ENCODE measurements around the gene RAPGEF1.
"Not testable (repeated sequence)": the region's sequence is repeated elsewhere in the genome, so short reads cannot be mapped to it uniquely, and the experiment has no call there.

Gene RAPGEF1

GRCh38 chr9:131759017-131759647 lies 19.3 kb upstream of the RAPGEF1 start:
- ATAC-seq = peak; percentile 63
- Mint-ChIP-seq H3K4me1 (peaks cover 21% of the 10 kb centered on the region), H3K36me3 (no peaks in the 10 kb centered on the region), H3K27ac (no peak overlapping the region), H3K9me3 (no peaks in the 10 kb centered on the region), H3K4me3 (no peak overlapping the region)
- no peak for DNase-seq (ENCODE audit: low spot score in 2 of 2)

- Mint-ChIP-seq H3K27ac (no peak overlapping the region), H3K4me1 (peaks cover 21% of the 10 kb centered on the region), H3K4me3 (no peak overlapping the region), H3K36me3 (no peaks in the 10 kb centered on the region), H3K9me3 (no peaks in the 10 kb centered on the region)
- ATAC-seq (peak; percentile 55), DNase-seq (ENCODE audit: low spot score in 2 of 2) (no peak)
These were observed 17.7 kb upstream of the RAPGEF1 start for GRCh38 chr9:131757549-131757948.

GRCh38 chr9:131755541-131756198 lies 15.8 kb upstream of the RAPGEF1 start:
- Mint-ChIP-seq H3K9me3 (no peaks in the 10 kb centered on the region), H3K4me3 (no peak overlapping the region), H3K27ac (no peak overlapping the region), H3K4me1 (peaks cover 21% of the 10 kb centered on the region), H3K36me3 (no peaks in the 10 kb centered on the region)
- DNase-seq (ENCODE audit: low spot score in 2 of 2) = peak; percentile 84 to 92
- ATAC-seq = peak; percentile 95

GRCh38 chr9:131754846-131755245 lies 15.0 kb upstream of the RAPGEF1 start:
- no peaks in the 10 kb centered on the region for H3K9me3 Mint-ChIP-seq
- H3K36me3 Mint-ChIP-seq = no peaks in the 10 kb centered on the region
- ATAC-seq (no peak), DNase-seq (ENCODE audit: low spot score in 2 of 2) (no peak)
- H3K4me3 Mint-ChIP-seq = no peak overlapping the region
- peaks cover 21% of the 10 kb centered on the region for H3K4me1 Mint-ChIP-seq
- H3K27ac Mint-ChIP-seq = no peak overlapping the region

- not testable (repeated sequence) for H3K4me3 Mint-ChIP-seq; DNase-seq (ENCODE audit: low spot score in 2 of 2); H3K9me3 Mint-ChIP-seq; ATAC-seq; H3K27ac Mint-ChIP-seq; H3K36me3 Mint-ChIP-seq
- H3K4me1 Mint-ChIP-seq = peaks cover 19% of the 10 kb centered on the region
These were observed 13.9 kb upstream of the RAPGEF1 start for GRCh38 chr9:131753751-131754150.

- no peak overlapping the region for H3K27ac Mint-ChIP-seq
- ATAC-seq = no peak
These were observed 12.5 kb upstream of the RAPGEF1 start for GRCh38 chr9:131752231-131752884.

GRCh38 chr9:131748411-131748955 lies 8.6 kb upstream of the RAPGEF1 start:
- Mint-ChIP-seq H3K27ac (no peak overlapping the region), H3K36me3 (no peaks in the 10 kb centered on the region), H3K9me3 (no peaks in the 10 kb centered on the region), H3K4me3 (no peak overlapping the region), H3K4me1 (peaks cover 18% of the 10 kb centered on the region)
- ATAC-seq (peak; percentile 45), DNase-seq (ENCODE audit: low spot score in 2 of 2) (no peak)

More at GRCh38 chr9:131752231-131752884, 12.5 kb upstream of the RAPGEF1 start:
- Mint-ChIP-seq H3K4me1 (peaks cover 9% of the 10 kb centered on the region), H3K36me3 (no peaks in the 10 kb centered on the region), H3K9me3 (no peaks in the 10 kb centered on the region), H3K4me3 (no peak overlapping the region)
- no peak for DNase-seq (ENCODE audit: low spot score in 2 of 2)

GRCh38 chr9:131747352-131747751 lies 7.5 kb upstream of the RAPGEF1 start:
- Mint-ChIP-seq H3K27ac (no peak overlapping the region), H3K4me1 (peaks cover 22% of the 10 kb centered on the region), H3K9me3 (no peaks in the 10 kb centered on the region), H3K4me3 (no peak overlapping the region), H3K36me3 (no peaks in the 10 kb centered on the region)
- no peak for DNase-seq (ENCODE audit: low spot score in 2 of 2)
- ATAC-seq = peak; percentile 65

GRCh38 chr9:131745610-131746009 lies 5.7 kb upstream of the RAPGEF1 start:
- Mint-ChIP-seq H3K9me3 (no peaks in the 10 kb centered on the region), H3K27ac (no peak overlapping the region), H3K4me3 (no peak overlapping the region), H3K36me3 (peaks cover 1% of the 10 kb centered on the region), H3K4me1 (peaks cover 24% of the 10 kb centered on the region)
- ATAC-seq (no peak), DNase-seq (ENCODE audit: low spot score in 2 of 2) (no peak)

GRCh38 chr9:131744720-131745201 lies 4.9 kb upstream of the RAPGEF1 start:
- peak overlapping the region; percentile 81 for H3K27ac Mint-ChIP-seq
- H3K4me3 Mint-ChIP-seq = peak overlapping the region; percentile 30
- peaks cover 7% of the 10 kb centered on the region for H3K36me3 Mint-ChIP-seq
- no peaks in the 10 kb centered on the region for H3K9me3 Mint-ChIP-seq
- DNase-seq (ENCODE audit: low spot score in 2 of 2) = no peak
- no peak for ATAC-seq
- H3K4me1 Mint-ChIP-seq = peaks cover 28% of the 10 kb centered on the region

GRCh38 chr9:131744171-131744719 lies 4.4 kb upstream of the RAPGEF1 start:
- ATAC-seq (no peak), DNase-seq (ENCODE audit: low spot score in 2 of 2) (no peak)
- Mint-ChIP-seq H3K36me3 (peaks cover 8% of the 10 kb centered on the region), H3K4me1 (peaks cover 28% of the 10 kb centered on the region), H3K27ac (peak overlapping the region; percentile 81), H3K4me3 (peak overlapping the region; percentile 30), H3K9me3 (no peaks in the 10 kb centered on the region)

- Mint-ChIP-seq H3K9me3 (no peaks in the 10 kb centered on the region), H3K4me1 (peaks cover 33% of the 10 kb centered on the region), H3K4me3 (no peak overlapping the region), H3K27ac (peak overlapping the region; percentile 81), H3K36me3 (peaks cover 14% of the 10 kb centered on the region)
- ATAC-seq (no peak), DNase-seq (ENCODE audit: low spot score in 2 of 2) (no peak)
These were observed 3.6 kb upstream of the RAPGEF1 start for GRCh38 chr9:131743501-131743900.

- H3K4me1 Mint-ChIP-seq = peaks cover 35% of the 10 kb centered on the region
- peak overlapping the region; percentile 81 for H3K27ac Mint-ChIP-seq
These were observed 3.2 kb upstream of the RAPGEF1 start for GRCh38 chr9:131743096-131743495.

GRCh38 chr9:131740898-131741297 lies 1.0 kb upstream of the RAPGEF1 start:
- Mint-ChIP-seq H3K27ac (peak overlapping the region; percentile 89), H3K9me3 (no peaks in the 10 kb centered on the region)
- no peak for ATAC-seq

More at GRCh38 chr9:131743096-131743495, 3.2 kb upstream of the RAPGEF1 start:
- DNase-seq (ENCODE audit: low spot score in 2 of 2) (no peak), ATAC-seq (no peak)
- Mint-ChIP-seq H3K4me3 (no peak overlapping the region), H3K9me3 (no peaks in the 10 kb centered on the region), H3K36me3 (peaks cover 14% of the 10 kb centered on the region)

More at GRCh38 chr9:131740898-131741297, 1.0 kb upstream of the RAPGEF1 start:
- H3K4me3 Mint-ChIP-seq = peak overlapping the region; percentile 63
- no peak for DNase-seq (ENCODE audit: low spot score in 2 of 2)
- H3K36me3 Mint-ChIP-seq = peaks cover 29% of the 10 kb centered on the region
- peaks cover 51% of the 10 kb centered on the region for H3K4me1 Mint-ChIP-seq

All from stimulated activated effector memory CD8-positive, alpha-beta T cell treated with anti-CD3 and anti-CD28 coated beads, Interleukin-12 subunit alpha, Interleukin-12 subunit beta, amount 100 ng/mL, for 72 hours (primary cell).